GM12801 (cell line): Measurements from ENCODE around the gene SSR4.

Experiments
- CTCF ChIP-seq: IDR thresholded peaks from one replicate; pipeline ENCODE4 v1.5.1; 2011; ENCODE audit warnings: control low read depth; ENCODE audit not compliant: insufficient read length; ENCODE audit errors: extremely low read depth

The SSR4 gene

DNA sequence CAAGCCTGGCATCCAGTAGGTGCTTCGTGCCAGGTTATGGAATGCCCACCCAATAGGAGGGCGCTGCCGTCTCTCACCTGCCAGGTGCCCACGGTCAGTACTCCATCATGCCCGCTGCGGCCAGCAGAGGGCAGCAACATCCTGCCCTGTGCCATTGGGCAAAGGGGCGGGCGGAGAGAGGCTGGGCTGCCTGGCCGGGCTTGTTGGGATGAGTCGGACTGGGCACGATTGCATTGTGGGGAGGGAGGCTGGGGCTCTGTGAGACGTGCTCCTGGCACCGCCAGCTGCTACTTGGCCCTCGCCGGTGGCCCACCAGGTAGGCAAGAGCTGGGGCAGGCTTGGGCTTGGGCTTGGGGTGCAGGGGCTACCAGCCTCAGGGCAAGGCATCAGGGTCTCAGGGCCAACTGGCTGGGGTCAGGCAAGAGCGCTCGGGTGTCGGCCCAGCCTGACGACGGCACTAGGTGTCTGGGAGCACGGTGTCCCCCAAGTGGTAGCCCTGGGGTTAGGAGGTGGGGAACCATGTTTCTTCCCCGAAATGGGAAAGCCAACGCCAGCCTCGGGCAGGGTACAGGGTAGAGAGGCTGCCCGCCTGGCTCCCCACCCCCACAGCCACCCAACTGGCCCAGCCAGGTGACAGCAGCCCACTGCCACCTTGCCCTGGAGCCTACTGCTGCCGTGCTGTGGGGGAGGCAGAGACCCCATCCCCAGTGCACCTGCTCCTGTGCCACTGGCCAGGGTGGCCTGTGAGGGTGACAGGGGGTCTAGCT, 30.3 kb upstream of the SSR4 start, which contains the start of gene PLXNB3:
Gene PLXNB3, plus strand, starts transcription at position 261 of the 767 bp plus-strand sequence. CDS start 1,287 bp downstream, outside the sequence.
- TF ChIP-seq CTCF = no peak

DNA sequence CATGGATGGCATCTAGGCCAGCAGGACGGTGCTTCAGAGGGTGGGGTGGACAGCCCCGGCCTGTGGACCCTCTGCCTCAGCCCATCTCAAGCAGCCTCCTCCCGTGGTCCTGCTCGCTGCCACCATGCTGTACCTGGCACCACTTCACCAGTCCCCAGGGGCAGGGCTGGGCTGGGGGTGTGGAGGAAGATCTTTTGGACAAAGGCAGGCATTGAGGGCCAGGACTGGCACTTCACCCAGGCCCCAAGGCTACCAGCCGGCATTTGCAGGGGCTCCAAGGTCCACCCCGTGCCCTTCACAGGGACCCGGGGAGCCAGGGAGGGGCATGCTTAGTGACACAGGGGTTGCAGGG, 29.7 kb upstream of the SSR4 start:
- TF ChIP-seq CTCF = no peak

DNA sequence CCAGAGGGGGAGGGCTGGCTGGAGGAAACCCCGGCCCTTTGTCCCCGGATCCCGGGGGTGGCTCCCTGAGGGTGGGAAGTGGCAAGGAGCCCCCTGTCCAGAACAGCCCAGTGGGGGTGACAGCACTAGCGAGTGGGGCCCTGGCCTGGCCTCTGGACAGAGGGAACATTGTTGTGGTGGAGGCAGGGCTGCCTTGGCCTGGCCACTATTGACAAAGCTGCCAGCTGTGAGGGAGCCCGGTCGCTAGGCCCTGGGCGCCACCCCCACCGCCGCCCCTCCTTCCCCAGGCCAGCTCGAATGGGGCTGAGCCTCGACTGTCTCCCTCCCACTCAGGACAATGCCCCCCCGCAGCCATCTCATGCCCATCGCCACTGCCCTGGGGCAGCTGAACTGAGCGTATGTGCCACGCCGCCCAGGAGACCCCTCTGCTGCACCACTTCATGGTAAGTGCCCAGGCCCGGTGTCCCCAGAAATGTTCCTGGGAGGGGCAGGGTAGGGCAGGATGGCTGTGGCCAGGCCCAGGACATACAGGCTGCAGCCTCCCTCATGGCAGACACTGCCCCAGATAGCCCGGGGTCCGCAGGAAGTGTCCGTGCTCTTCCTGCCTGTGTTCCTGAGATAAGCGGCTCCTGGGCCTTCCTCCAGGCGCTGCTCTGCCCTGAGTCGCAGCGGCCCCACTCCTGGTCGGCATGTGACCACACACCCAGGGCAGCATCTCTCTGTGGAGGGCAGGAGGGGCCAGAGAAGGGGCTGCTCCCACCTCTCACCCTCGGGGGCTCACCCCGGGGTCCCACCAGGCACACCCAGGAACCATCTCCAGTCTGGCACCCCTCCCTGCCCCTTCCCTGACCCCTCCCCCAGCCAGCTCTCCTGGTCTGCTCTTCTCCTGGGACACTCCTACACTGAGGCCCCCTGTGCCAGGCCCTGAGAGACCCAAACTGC, 29.1 kb upstream of the SSR4 start:
- no peak for TF ChIP-seq CTCF

- TF ChIP-seq CTCF = no peak
These were observed 28.2 kb upstream of the SSR4 start for GRCh38 chrX:153766098-153766817.

DNA sequence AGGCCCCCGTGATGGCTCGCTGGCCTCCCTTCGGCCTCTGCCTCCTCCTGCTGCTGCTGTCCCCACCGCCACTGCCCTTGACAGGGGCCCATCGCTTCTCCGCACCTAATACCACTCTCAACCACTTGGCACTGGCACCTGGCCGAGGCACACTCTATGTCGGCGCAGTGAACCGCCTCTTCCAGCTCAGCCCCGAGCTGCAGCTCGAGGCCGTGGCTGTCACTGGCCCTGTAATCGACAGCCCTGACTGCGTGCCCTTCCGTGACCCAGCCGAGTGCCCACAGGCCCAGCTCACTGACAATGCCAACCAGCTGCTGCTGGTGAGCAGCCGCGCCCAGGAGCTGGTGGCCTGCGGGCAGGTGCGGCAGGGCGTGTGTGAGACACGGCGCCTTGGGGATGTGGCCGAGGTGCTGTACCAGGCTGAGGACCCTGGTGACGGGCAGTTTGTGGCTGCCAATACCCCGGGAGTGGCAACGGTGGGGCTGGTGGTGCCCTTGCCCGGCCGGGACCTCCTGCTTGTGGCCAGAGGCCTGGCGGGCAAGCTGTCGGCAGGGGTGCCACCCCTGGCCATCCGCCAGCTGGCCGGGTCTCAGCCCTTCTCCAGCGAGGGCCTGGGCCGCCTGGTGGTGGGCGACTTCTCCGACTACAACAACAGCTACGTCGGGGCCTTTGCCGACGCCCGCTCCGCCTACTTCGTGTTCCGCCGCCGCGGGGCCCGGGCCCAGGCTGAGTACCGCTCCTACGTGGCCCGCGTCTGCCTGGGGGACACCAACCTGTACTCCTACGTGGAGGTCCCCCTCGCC, 27.4 kb upstream of the SSR4 start:
- TF ChIP-seq CTCF = no peak

- no peak for TF ChIP-seq CTCF
These were observed 26.8 kb upstream of the SSR4 start for GRCh38 chrX:153767674-153768055.
